Tibial nerve (tissue), 4 donors: ENCODE data around the gene KCTD14.

Experiments
- CTCF ChIP-seq, 5 experiments: fragments of 200-600 bp in 3 of 5; fragments of 450-650 bp in 2 of 5; sonication (generic) in 3 of 5; IDR thresholded peaks; one replicate each; pipeline ENCODE4 v1.5.1; 2016 to 2019; ENCODE audit warnings: antibody characterized with exemption in 5 of 5, mild to moderate bottlenecking in 3 of 5, moderate library complexity in 2 of 5
- EP300 ChIP-seq, 2 donors: sonication (generic); formaldehyde crosslinking; IDR thresholded peaks; one replicate each; pipeline ENCODE4 v1.6.1; 2017; ENCODE audit warnings: antibody characterized with exemption in 2 of 2, mild to moderate bottlenecking in 1 of 2
- POLR2A ChIP-seq, 2 donors: fragments of 450-650 bp; IDR thresholded peaks; one replicate each; pipeline ENCODE4 v1.6.1; 2017; ENCODE audit warnings: antibody characterized with exemption in 2 of 2, mild to moderate bottlenecking in 2 of 2, moderate library complexity in 2 of 2

GRCh38 chr11:78019808-78020207, 3.3 kb downstream of the KCTD14 start:
- TF ChIP-seq EP300 (IDR thresholded peaks at IDR 0.05) (no peak), CTCF (IDR thresholded peaks at IDR 0.05) (no peak), POLR2A (IDR thresholded peaks at IDR 0.05) (no peak)
